Ishikawa (cell line): Measurements from ENCODE around the gene PLCD1.

Source experiments
- EP300 ChIP-seq: IDR thresholded peaks from 2 replicates; pipeline ENCODE4 v1.6.1; 2012; ENCODE audit warnings: borderline replicate concordance
- USF1 ChIP-seq: IDR thresholded peaks from 2 replicates; pipeline ENCODE4 v1.6.1; 2012

GRCh38 chr3:37989821-37990480 lies 39.5 kb downstream of the PLCD1 start:
- no peak for TF ChIP-seq USF1
- no peak for TF ChIP-seq EP300
